ENCODE measurements around the gene ARHGEF28.

ARHGEF28 gene

GRCh38 chr5:73890569-73890968 lies 264.6 kb downstream of the ARHGEF28 start:
- no peaks in the 10 kb centered on the region for H3K27me3 ChIP-seq (ENCODE audit: control insufficient read depth, insufficient read depth, low read length)
- no peak overlapping the region for H3K27ac ChIP-seq (ENCODE audit: low read length)
- no peaks in the 10 kb centered on the region for H3K4me1 ChIP-seq (ENCODE audit: control insufficient read depth, low read depth, low read length)
- H3K36me3 ChIP-seq (ENCODE audit: control insufficient read depth, low read depth, low read length) = no peaks in the 10 kb centered on the region
- no peaks in the 10 kb centered on the region for H3K9me3 ChIP-seq (ENCODE audit: control insufficient read depth, low read depth, low read length)
- H3K4me3 ChIP-seq (ENCODE audit: low read length) = no peak overlapping the region
- H3K9ac ChIP-seq (ENCODE audit: low read length) = no peak overlapping the region

- no peaks in the 10 kb centered on the region for H3K36me3 ChIP-seq (ENCODE audit: control insufficient read depth, low read depth, low read length)
- H3K4me1 ChIP-seq (ENCODE audit: control insufficient read depth, low read depth, low read length) = no peaks in the 10 kb centered on the region
- H3K4me3 ChIP-seq (ENCODE audit: low read length) = no peak overlapping the region
- no peak overlapping the region for H3K27ac ChIP-seq (ENCODE audit: low read length)
- no peaks in the 10 kb centered on the region for H3K9me3 ChIP-seq (ENCODE audit: control insufficient read depth, low read depth, low read length)
- H3K27me3 ChIP-seq (ENCODE audit: control insufficient read depth, insufficient read depth, low read length) = no peaks in the 10 kb centered on the region
- no peak overlapping the region for H3K9ac ChIP-seq (ENCODE audit: low read length)
These were observed 266.2 kb downstream of the ARHGEF28 start for GRCh38 chr5:73892218-73892617.

GRCh38 chr5:73892806-73893205 lies 266.8 kb downstream of the ARHGEF28 start:
- H3K36me3 ChIP-seq (ENCODE audit: control insufficient read depth, low read depth, low read length) = no peaks in the 10 kb centered on the region

GRCh38 chr5:73893813-73894212 lies 267.8 kb downstream of the ARHGEF28 start:
- H3K9ac ChIP-seq (ENCODE audit: low read length) = no peak overlapping the region
- no peak overlapping the region for H3K27ac ChIP-seq (ENCODE audit: low read length)
- no peaks in the 10 kb centered on the region for H3K9me3 ChIP-seq (ENCODE audit: control insufficient read depth, low read depth, low read length)
- no peaks in the 10 kb centered on the region for H3K27me3 ChIP-seq (ENCODE audit: control insufficient read depth, insufficient read depth, low read length)
- H3K4me3 ChIP-seq (ENCODE audit: low read length) = no peak overlapping the region
- H3K36me3 ChIP-seq (ENCODE audit: control insufficient read depth, low read depth, low read length) = no peaks in the 10 kb centered on the region
- no peaks in the 10 kb centered on the region for H3K4me1 ChIP-seq (ENCODE audit: control insufficient read depth, low read depth, low read length)

More at GRCh38 chr5:73892806-73893205, 266.8 kb downstream of the ARHGEF28 start:
- Histone ChIP-seq H3K9ac (ENCODE audit: low read length) (no peak overlapping the region), H3K4me1 (ENCODE audit: control insufficient read depth, low read depth, low read length) (no peaks in the 10 kb centered on the region), H3K27ac (ENCODE audit: low read length) (no peak overlapping the region), H3K9me3 (ENCODE audit: control insufficient read depth, low read depth, low read length) (no peaks in the 10 kb centered on the region), H3K27me3 (ENCODE audit: control insufficient read depth, insufficient read depth, low read length) (no peaks in the 10 kb centered on the region), H3K4me3 (ENCODE audit: low read length) (no peak overlapping the region)

GRCh38 chr5:73894860-73895259 lies 268.9 kb downstream of the ARHGEF28 start:
- H3K36me3 ChIP-seq (ENCODE audit: control insufficient read depth, low read depth, low read length) = no peaks in the 10 kb centered on the region
- H3K4me1 ChIP-seq (ENCODE audit: control insufficient read depth, low read depth, low read length) = no peaks in the 10 kb centered on the region
- no peak overlapping the region for H3K9ac ChIP-seq (ENCODE audit: low read length)
- no peak overlapping the region for H3K27ac ChIP-seq (ENCODE audit: low read length)
- no peak overlapping the region for H3K4me3 ChIP-seq (ENCODE audit: low read length)
- H3K9me3 ChIP-seq (ENCODE audit: control insufficient read depth, low read depth, low read length) = no peaks in the 10 kb centered on the region
- H3K27me3 ChIP-seq (ENCODE audit: control insufficient read depth, insufficient read depth, low read length) = no peaks in the 10 kb centered on the region

DNA sequence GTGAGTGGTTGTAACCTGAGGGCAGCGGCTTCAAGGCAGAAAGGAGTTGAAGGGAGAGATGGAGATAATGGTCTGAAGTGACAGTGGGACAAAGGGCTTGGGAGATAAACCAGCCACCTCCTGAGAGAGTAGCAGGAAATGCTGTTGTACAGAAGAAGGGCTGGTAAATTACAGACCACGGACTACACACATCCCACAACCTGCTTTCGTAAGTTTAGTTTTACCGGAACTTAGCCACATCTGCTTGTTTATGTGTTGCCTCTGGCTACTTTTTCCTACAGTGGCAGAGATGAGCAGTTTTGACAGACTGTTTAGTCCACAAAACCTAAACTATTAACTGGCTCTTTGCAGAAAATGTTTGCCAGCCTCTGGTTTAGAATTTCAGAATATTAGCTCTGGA lies 269.5 kb downstream of the ARHGEF28 start:
- Histone ChIP-seq H3K27ac (ENCODE audit: low read length) (no peak overlapping the region), H3K36me3 (ENCODE audit: control insufficient read depth, low read depth, low read length) (no peaks in the 10 kb centered on the region), H3K9me3 (ENCODE audit: control insufficient read depth, low read depth, low read length) (no peaks in the 10 kb centered on the region), H3K9ac (ENCODE audit: low read length) (no peak overlapping the region), H3K4me3 (ENCODE audit: low read length) (no peak overlapping the region), H3K27me3 (ENCODE audit: control insufficient read depth, insufficient read depth, low read length) (no peaks in the 10 kb centered on the region), H3K4me1 (ENCODE audit: control insufficient read depth, low read depth, low read length) (no peaks in the 10 kb centered on the region)

- Histone ChIP-seq H3K4me3 (ENCODE audit: low read length) (no peak overlapping the region), H3K27me3 (ENCODE audit: control insufficient read depth, insufficient read depth, low read length) (no peaks in the 10 kb centered on the region), H3K27ac (ENCODE audit: low read length) (no peak overlapping the region), H3K36me3 (ENCODE audit: control insufficient read depth, low read depth, low read length) (no peaks in the 10 kb centered on the region), H3K9ac (ENCODE audit: low read length) (no peak overlapping the region), H3K4me1 (ENCODE audit: control insufficient read depth, low read depth, low read length) (no peaks in the 10 kb centered on the region), H3K9me3 (ENCODE audit: control insufficient read depth, low read depth, low read length) (no peaks in the 10 kb centered on the region)
These were observed 270.1 kb downstream of the ARHGEF28 start for GRCh38 chr5:73896097-73896496.

GRCh38 chr5:73896668-73897067 lies 270.7 kb downstream of the ARHGEF28 start:
- Histone ChIP-seq H3K4me3 (ENCODE audit: low read length) (no peak overlapping the region), H3K27me3 (ENCODE audit: control insufficient read depth, insufficient read depth, low read length) (no peaks in the 10 kb centered on the region), H3K4me1 (ENCODE audit: control insufficient read depth, low read depth, low read length) (no peaks in the 10 kb centered on the region), H3K9ac (ENCODE audit: low read length) (no peak overlapping the region), H3K36me3 (ENCODE audit: control insufficient read depth, low read depth, low read length) (no peaks in the 10 kb centered on the region), H3K9me3 (ENCODE audit: control insufficient read depth, low read depth, low read length) (no peaks in the 10 kb centered on the region), H3K27ac (ENCODE audit: low read length) (no peak overlapping the region)

- H3K4me3 ChIP-seq (ENCODE audit: low read length) = no peak overlapping the region
- no peaks in the 10 kb centered on the region for H3K9me3 ChIP-seq (ENCODE audit: control insufficient read depth, low read depth, low read length)
- H3K9ac ChIP-seq (ENCODE audit: low read length) = no peak overlapping the region
- H3K27me3 ChIP-seq (ENCODE audit: control insufficient read depth, insufficient read depth, low read length) = no peaks in the 10 kb centered on the region
- no peaks in the 10 kb centered on the region for H3K4me1 ChIP-seq (ENCODE audit: control insufficient read depth, low read depth, low read length)
- H3K27ac ChIP-seq (ENCODE audit: low read length) = no peak overlapping the region
- no peaks in the 10 kb centered on the region for H3K36me3 ChIP-seq (ENCODE audit: control insufficient read depth, low read depth, low read length)
These were observed 271.9 kb downstream of the ARHGEF28 start for GRCh38 chr5:73897893-73898292.

- Histone ChIP-seq H3K9me3 (ENCODE audit: control insufficient read depth, low read depth, low read length) (no peaks in the 10 kb centered on the region), H3K27ac (ENCODE audit: low read length) (no peak overlapping the region), H3K36me3 (ENCODE audit: control insufficient read depth, low read depth, low read length) (no peaks in the 10 kb centered on the region), H3K9ac (ENCODE audit: low read length) (no peak overlapping the region), H3K4me1 (ENCODE audit: control insufficient read depth, low read depth, low read length) (no peaks in the 10 kb centered on the region), H3K4me3 (ENCODE audit: low read length) (no peak overlapping the region), H3K27me3 (ENCODE audit: control insufficient read depth, insufficient read depth, low read length) (no peaks in the 10 kb centered on the region)
These were observed 273.1 kb downstream of the ARHGEF28 start for GRCh38 chr5:73899055-73899454.

DNA sequence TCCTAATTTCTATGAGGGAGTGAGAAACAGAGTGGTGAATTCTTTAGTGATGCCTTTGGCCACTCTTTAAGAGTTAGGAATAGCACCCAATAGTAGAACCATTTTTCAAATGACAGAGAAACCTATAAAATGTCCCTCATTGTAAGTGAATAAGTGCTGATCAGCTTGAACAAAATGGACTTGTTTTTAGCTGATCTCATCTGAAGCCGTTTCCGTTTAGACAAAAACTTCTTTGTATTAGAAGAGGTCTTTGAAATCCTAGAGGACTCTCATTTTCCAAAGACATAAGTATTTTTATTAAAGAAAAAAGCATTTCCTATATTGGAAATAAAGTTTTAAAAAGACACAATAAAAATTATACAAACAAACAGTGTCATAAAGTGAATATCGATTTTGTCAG lies 273.9 kb downstream of the ARHGEF28 start:
- Histone ChIP-seq H3K9ac (ENCODE audit: low read length) (no peak overlapping the region), H3K9me3 (ENCODE audit: control insufficient read depth, low read depth, low read length) (no peaks in the 10 kb centered on the region), H3K4me1 (ENCODE audit: control insufficient read depth, low read depth, low read length) (no peaks in the 10 kb centered on the region), H3K36me3 (ENCODE audit: control insufficient read depth, low read depth, low read length) (no peaks in the 10 kb centered on the region), H3K27ac (ENCODE audit: low read length) (no peak overlapping the region), H3K4me3 (ENCODE audit: low read length) (no peak overlapping the region), H3K27me3 (ENCODE audit: control insufficient read depth, insufficient read depth, low read length) (no peaks in the 10 kb centered on the region)

DNA sequence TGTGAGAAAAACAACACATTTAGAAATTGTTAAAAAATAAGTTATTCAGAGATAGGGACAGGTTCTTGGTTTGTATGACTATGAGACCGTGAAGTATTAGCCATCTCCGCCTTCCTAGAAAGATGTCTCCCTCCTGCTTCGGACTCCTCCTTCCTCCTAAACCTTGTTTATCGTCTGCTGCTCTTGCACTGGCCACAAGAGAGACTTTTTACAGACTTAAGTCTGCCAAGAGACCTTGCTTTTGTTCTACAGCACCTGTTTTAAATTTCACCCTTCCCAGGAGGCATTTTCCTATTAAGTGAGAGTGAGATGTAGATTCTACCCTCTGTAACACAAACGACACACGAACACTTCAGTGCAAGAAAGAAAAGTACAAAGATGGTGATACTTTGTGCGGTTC lies 274.6 kb downstream of the ARHGEF28 start:
- H3K9me3 ChIP-seq (ENCODE audit: control insufficient read depth, low read depth, low read length) = no peaks in the 10 kb centered on the region
- no peaks in the 10 kb centered on the region for H3K27me3 ChIP-seq (ENCODE audit: control insufficient read depth, insufficient read depth, low read length)
- H3K27ac ChIP-seq (ENCODE audit: low read length) = no peak overlapping the region
- no peak overlapping the region for H3K4me3 ChIP-seq (ENCODE audit: low read length)
- no peaks in the 10 kb centered on the region for H3K4me1 ChIP-seq (ENCODE audit: control insufficient read depth, low read depth, low read length)
- H3K36me3 ChIP-seq (ENCODE audit: control insufficient read depth, low read depth, low read length) = no peaks in the 10 kb centered on the region
- no peak overlapping the region for H3K9ac ChIP-seq (ENCODE audit: low read length)

Measured in iPS-18a (cell line).